T-helper 1 cell (primary cell): Measurements from ENCODE around the gene ZNF438.

Source experiments
- DNase-seq, 5 donors: peaks; one replicate each; pipeline ENCODE4 v3.0.0-alpha.2; 2012 to 2020

ZNF438 gene

DNA sequence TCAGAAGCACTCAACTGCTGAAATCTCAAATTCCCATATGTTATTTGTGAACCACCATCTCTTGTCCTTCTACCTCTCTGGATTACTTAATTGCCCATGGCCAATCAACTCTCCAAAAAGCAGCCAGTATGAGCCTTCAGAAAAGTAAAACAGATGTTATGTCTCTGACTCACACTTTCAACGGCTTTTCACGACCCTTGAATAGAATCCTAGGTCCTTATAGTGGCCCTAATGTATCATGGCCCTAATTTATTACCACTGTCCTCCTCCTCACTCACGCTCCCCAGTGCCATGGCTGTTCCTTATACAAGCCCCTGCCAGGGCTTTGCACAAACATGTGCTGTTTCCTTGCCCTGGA, 20.0 kb downstream of the ZNF438 start:
- no peak for DNase-seq

DNA sequence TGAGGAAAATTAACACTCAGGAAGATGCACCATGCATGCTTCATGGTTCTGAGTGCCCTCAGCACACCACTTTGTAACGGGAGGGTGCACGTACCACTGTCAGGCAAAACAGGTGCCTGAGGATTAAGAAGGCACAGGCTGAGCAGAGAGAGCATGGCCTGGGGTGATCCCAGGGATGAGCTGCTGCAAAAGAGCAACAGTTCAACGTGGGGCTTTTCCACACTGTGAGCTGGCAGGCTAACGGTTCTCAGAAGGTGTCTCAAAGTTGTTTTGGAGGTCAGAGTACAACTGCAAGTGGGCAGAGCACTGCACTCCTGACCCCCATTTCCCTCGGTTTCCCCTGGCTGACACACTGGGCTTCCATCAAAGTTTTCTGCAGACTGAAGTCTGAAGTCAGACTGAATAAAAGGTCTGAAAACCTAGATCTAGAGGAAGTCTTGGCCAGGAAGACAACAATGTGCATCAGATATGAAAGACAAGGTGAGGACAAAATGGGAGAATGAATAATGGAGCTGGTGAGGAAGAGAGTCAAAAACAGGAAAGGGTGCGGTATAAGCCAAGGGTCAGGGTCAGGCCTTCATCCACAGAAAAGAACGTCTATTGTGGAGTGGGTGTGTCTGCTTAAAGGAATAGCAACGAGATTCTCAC, 20.5 kb downstream of the ZNF438 start:
- no peak for DNase-seq

- DNase-seq: no peak
Observed at GRCh38 chr10:31010062-31010461, 21.6 kb downstream of the ZNF438 start.

DNA sequence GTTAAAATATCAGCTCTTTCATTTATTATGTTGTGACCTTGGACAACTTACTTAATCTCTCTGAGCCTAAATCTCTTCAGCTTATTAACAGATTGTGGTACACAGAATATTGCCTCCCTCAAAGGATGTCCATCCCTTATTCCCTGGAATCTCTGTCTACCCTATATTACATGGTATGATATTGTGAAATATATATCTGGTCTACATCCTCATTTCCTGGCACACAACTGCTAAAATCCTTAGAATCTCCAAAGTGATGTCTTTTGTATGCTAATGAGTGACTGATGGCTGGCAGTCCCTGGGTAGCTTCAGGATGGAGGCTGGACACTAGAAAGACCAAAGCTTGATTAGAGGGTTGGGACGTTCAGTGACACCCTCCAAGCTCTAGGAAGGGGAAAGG, 25.8 kb downstream of the ZNF438 start:
- no peak for DNase-seq

- no peak for DNase-seq
Observed at GRCh38 chr10:31004611-31005193, 27.0 kb downstream of the ZNF438 start.

DNA sequence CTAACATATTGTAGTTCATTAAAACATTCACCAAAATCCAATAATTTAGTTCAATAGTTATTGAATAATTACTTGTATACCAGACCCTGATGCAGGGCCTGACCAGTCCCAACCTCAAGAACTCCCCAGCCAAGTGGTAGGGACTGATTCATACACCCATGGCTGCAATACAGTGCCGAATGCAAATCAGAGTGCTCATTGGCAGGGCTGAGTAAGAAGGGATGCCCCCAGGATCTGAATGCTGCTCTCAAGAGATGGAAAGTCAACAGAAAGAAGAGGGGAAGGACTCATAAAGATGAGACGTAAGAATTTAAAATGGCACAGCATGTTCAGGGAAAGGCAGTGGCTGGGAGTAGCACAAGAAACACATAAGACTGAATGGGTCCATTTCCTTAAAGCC, 29.9 kb downstream of the ZNF438 start:
- DNase-seq: no peak

DNA sequence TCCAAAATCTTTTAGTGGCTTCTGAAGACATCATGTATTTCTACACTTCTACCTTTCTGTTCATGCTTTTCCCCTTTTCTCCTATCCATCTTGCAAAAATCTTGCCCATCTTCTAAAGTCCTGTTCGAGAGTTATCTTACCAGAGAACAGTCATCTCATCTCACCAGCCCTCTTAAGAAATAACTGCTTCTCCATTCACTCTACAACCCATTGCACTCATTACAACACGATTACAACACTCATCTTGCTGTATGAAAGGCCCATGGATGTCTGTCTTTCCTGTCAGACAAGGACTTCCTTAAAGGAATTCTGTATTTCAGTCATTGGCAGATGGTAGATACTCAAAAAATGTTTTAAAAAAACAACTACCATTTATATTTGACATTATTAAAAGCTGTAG, 30.8 kb downstream of the ZNF438 start:
- DNase-seq: no peak

DNA sequence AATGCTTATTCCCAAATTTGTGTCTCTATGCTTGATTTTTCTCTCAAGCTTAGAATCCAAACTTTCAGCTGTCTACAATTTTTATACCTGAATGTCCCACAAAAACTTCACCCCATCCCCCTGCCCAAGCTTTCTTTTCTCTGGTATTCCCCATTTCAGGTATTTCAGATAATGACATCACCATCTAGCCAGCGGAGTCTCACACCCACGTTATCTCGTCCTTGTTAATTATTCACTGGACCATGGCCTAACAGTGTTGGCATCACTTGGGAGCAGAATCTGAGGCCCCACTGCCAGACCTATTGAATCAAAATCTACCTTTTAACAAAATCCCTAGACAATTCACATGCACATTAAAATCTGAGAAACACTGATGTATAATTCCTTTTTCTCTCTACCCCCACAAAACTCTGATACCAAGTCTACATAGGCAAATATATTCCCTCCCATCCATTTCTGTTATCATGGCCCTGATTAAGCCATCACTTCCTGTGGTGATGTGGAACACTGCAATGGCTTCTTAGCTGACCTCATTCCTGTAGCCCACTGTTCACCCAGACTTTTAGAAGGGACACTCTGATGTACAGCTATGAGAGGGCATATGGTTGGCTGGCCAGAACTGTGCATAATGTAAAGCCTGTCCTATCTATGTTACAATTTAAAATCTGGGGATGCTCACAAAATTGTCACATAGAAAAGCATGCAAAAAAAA, 31.4 kb downstream of the ZNF438 start:
- no peak for DNase-seq

DNA sequence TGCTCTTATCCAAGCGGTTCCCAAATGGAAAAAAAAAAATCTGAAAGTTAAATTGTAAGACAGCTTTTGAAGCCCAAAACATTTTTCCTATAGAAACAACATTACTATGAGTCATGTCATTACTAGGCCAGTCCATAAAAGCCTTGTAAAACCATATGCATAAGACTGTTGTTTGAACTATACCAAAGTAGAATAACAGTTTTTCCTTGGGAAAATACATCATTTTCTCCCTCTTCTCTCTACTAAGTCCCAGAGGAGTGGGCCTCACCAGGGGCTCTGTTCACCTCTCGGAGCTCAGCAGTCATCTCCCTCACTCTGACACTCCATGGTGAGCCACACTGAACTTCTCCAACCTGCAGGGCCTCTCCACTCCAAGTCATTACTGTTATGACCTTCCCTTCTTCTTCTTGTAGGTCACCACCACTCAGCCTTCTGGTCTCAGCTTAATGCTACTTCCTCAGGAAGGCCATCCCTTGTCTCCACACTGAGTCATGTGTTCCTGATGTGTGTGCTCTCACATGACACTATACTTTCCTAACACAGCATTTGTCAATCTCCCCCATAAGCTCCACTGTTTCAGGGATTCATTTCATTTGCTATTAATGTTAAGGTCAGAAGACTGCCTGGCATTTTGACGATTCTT, 32.5 kb downstream of the ZNF438 start:
- peak in 1 of 5 donors; percentile 22 for DNase-seq

DNA sequence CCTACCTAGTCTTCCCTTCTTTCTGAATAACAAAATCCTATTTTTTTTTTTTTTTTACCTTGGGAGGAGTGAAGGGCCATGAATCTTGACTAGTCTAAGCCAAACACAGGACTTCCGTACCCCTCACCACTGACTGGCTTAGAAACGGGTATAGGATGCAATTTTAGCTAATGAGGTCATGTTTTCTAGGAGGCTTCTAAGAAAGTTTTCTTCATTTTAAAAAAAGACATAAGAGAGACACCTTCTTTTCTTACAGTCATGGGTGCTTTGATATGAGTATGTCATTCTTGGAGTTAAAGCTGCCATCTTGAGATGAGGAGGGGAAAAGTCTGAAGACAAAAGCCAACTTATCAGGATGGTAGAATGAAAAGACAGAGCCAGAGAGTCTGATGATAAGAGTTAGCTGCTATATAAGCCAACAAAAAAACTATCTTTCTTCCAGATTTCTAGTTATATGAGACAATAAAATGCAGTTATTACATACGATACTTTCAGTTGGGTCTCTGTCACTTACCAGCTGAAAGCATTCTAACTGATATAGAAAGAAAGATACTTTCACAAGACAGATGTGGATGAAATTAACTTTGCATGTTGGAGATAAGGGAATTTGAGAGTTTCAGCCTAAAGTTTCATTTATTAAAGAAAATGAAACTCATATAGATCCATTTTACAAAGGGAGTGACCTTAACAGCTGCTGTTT, 34.0 kb downstream of the ZNF438 start:
- DNase-seq: peak in 1 of 5 donors; percentile 59

DNA sequence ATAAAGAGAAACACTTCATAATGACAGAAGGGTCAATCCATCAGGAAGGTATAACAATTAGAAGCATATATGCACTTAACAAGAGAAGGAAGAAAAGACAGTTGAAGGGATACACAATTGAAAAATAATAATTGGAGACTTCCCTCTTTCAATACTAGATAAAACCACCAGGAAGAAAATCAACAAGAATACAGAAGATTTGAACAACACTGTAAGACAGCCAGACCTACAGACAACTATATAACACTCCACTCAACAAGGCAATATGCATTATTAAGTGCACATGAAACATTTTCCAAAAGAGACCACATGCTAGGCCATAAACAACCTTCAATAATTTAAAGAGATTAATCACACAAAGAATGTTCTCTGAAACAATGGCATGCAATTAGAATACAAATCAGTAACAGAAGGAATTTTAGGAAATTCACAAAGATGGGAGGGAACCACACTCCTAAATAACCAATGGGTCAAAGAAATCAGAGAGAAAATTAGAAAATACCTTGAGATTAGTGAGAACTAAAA, 35.1 kb downstream of the ZNF438 start:
- DNase-seq: no peak

DNA sequence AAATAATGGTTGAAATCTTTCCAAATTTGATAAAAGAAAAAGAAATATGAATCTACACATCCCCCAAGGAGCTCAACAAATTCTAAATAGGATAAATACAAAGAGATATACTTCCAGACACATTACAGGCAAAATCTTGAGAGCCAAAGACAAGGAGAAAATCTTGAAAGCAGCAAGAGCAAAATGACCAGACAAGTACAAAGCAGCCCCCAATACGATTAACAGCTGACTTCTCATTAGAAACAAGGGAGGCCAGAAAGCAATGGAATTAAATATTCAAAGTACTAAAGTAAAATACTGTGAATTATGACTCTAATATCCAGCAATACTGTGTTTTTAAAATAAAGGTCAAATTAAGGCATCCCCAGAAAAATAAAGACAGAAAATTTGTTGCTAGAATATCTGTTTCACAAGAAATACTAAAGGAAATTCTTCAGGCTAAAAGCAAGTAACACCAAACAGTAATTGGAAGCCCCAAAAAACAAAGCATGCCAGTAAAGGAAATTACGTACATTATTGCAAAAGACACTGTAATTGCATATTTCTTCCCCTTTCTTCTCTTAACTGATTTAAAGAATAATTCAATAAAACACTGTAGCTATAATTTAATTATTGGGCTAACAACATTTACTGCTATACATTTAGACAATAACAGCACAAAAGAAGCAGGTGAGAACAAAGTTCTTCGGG, 36.4 kb downstream of the ZNF438 start:
- no peak for DNase-seq

- no peak for DNase-seq
Observed at GRCh38 chr10:30993155-30993554, 38.5 kb downstream of the ZNF438 start.

- DNase-seq: no peak
Observed at GRCh38 chr10:30992681-30993080, 39.0 kb downstream of the ZNF438 start.

DNA sequence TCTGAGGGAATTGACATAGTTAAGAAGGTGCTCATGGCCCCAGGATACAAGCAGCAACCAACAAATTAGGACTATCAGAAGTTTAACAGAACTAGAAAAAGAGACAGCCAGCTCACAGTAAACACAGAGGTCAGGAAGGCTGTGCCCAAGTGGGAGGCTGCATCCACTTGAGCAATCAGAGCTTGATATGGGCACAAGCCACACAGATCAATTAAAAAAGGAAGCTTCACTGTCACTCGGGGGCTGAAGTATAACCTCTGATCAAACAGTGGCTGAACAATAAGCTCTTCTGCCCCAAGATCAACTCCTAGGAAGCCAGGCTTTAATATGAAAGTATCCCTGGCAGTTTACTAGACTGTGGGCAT, 40.0 kb downstream of the ZNF438 start:
- no peak for DNase-seq

- no peak for DNase-seq
Observed at GRCh38 chr10:30990971-30991646, 40.6 kb downstream of the ZNF438 start.

DNA sequence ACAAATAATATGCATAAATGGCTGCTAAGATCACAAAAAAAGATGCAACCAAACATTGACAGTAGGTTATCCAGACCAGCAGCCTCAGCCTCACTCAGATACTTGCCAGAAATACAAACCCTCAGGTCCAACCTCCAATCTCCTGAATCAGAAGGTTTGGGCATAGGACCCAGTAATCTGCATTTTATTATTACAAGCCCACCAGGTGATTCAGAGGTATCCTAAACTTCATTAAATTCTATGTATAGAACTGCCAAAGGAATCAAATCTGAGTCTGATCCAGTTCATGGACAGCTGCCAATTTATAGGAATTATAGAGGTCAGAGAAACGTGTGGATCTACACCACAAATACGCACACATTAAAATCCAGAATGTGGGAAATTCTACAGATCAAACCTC, 41.3 kb downstream of the ZNF438 start:
- DNase-seq: no peak

GRCh38 chr10:30988831-30989435, 42.7 kb downstream of the ZNF438 start:
- DNase-seq: no peak

DNA sequence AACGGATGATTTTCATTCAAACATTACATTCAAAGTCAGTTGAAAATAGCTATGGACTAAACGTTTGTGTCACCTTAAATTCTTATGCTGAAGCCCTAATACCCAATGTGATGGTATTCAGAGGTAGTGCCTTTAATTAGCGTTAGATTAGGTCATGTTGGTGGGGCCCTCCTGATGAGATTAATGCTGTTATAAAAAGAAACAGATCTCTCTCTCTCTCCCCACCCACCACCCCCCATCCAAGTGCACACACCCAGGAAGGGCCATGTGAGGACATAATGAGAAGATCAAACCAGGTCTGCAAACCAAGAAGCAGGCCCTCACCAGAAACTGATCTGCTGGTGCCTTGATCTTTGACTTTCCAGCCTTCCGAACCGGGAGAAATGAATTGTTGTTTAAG, 44.2 kb downstream of the ZNF438 start:
- DNase-seq: no peak

- peak in 1 of 5 donors; percentile 79 for DNase-seq
Observed at GRCh38 chr10:30986053-30986555, 45.6 kb downstream of the ZNF438 start.

- peak in 1 of 5 donors; percentile 33 for DNase-seq
Observed at GRCh38 chr10:30985512-30985911, 46.2 kb downstream of the ZNF438 start.
